Right renal cortex interstitium (tissue), 3 donors: ENCODE results near the gene CNOT10. TPM values are rescaled to one million over a fixed set of nuclear protein-coding genes. Genes with fewer than 3 reads are reported as not detected.

Experiments
- DNase-seq, 3 donors: peaks; one replicate each; pipeline ENCODE4 v3.0.0-alpha.2; 2013; ENCODE audit warnings: low read depth in 3 of 3, low spot score in 2 of 3
- polyA plus RNA-seq, 3 donors: library from polyadenylated mRNA; unstranded; fragments of 120-200 nt; gene quantifications; one replicate each; pipeline ENCODE4 v1.2.1, GENCODE V29; 2013; ENCODE audit not compliant: insufficient read length in 3 of 3

Gene CNOT10
- polyA plus RNA-seq, 3 donors, result 47.2 to 48.2 (median 47.9) TPM

GRCh38 chr3:32815841-32816438 is 131.0 kb downstream of the CNOT10 start:
- no peak for DNase-seq

DNA sequence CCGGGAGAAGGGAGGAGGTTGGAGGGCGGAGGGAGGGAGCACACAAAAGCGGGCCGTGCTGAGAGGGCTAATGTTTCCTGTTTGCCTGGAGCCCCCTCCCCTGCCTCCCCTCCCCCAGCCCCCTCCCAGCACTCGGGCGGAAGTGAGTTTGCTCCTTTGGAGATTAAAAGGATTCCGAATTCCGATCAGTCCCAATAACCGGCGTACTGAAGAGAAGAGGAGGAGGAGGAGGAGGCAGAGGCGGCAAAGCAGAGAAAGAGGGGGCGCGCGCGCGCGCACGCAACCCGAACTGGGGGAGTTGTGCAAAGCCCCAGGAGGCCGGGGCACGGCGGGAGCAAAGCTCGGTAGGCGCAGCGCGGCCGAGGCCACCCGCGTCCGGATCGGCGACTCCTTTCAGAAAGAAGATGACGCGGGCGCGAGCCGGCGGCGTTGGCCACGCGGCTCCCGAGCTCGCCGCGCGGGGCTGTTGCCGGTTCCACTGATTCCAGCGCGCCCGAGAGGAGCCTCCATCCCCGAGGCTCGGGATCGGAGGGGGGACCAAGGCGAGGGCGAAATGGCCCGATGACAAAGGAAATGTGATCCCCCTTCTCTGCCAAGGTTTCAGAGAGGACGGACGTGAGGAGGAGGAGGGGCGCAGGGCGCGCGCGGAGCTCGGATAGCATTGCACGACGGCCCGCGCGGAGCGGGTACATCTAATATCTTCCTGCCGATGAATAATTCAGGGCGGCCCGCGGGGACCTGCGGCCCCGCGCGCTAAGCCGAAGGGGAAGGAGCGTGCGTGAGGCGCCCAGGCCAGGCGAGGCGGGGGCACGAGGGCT is 131.7 kb downstream of the CNOT10 start:
- DNase-seq, result no peak

DNA sequence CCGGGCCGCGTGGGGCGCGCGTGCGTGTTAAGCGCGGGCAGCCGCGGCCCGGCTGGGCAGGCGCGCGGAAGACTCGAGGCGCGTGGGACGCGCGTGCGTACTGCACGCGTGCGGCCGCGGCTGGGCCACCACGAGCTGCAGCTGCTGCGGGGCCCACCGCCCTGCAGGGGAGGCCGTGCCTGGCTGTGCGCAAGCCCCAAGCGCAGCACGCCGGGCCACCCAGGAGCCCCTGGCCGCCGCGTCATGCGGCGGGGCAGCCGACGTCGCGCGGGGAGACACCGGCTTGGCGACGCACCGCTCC is 132.2 kb downstream of the CNOT10 start:
- DNase-seq, result no peak

- no peak for DNase-seq
Measured at GRCh38 chr3:32817558-32818228, 132.7 kb downstream of the CNOT10 start, which contains the start of gene TRIM71. Gene TRIM71 (plus strand): TSS chr3:32817997. CDS start chr3:32818081, 84 bp downstream.

DNA sequence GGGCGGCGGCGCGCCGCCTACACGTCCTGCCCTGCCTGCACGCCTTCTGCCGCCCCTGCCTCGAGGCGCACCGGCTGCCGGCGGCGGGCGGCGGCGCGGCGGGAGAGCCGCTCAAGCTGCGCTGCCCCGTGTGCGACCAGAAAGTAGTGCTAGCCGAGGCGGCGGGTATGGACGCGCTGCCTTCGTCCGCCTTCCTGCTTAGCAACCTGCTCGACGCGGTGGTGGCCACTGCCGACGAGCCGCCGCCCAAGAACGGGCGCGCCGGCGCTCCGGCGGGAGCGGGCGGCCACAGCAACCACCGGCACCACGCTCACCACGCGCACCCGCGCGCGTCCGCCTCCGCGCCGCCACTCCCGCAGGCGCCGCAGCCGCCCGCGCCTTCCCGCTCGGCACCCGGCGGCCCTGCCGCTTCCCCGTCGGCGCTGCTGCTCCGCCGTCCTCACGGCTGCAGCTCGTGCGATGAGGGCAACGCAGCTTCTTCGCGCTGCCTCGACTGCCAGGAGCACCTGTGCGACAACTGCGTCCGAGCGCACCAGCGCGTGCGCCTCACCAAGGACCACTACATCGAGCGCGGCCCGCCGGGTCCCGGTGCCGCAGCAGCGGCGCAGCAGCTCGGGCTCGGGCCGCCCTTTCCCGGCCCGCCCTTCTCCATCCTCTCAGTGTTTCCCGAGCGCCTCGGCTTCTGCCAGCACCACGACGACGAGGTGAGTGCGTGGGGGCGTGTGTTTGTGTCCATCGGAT is 133.4 kb downstream of the CNOT10 start:
- DNase-seq, result no peak

GRCh38 chr3:32818970-32819511 is 134.1 kb downstream of the CNOT10 start:
- DNase-seq, result no peak

DNA sequence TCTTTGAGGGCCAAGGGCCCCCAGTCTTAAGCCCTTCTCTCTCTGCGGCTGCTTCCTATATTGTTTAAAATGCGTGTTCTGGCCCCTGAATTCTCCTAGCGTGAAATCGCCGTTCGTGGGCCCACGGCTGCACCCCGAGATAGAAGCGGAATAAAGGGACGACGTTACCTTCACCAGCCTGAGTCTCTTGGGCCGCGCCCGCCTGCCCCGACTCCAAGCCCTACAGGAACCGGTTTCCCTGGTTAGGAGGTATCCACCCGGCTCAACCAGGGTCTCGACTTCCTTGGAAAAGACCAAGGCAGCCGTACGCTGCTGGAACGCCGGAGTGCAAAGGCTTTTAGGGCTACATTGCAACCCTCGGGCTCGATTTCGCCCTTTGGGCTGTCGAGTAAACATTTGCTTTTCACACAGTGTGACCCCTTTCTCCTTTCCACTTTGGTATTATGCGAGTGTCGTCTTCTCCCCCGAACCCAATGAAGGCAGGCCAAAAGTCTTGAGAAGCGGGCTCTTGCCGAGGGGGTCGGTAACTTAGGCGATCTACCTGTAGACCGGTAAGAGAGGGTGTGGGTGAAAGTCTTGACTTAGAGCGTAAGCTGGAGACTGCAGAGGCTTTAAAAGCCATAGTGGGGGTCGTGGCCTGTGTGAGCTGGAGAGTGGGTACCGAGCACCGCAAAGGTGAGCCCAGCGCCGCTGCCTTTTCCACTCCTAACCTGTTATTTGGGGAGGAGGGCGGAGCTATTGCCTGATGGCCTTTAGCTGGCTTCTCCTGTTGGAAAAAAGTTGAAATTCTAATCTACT is 134.8 kb downstream of the CNOT10 start:
- DNase-seq, result no peak

DNA sequence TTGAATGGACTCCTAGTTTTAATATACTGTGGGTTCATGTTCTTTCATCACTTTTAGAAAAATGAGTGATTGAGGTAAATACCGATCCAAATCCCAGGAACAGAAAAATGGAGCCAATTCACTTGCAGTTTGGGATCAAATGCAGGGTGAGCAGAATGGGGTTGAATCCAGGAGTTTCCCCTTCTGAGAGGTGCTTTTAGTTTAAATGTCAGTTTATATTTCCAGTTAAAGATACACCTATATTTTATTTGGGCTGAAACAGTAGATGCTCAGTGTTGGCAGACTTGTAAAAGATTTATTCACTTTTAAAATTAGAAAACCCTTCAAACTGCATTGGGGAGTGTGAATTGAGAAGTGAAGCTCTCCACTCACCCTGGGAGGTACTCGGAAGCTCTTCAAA is 135.4 kb downstream of the CNOT10 start:
- DNase-seq, result no peak

DNA sequence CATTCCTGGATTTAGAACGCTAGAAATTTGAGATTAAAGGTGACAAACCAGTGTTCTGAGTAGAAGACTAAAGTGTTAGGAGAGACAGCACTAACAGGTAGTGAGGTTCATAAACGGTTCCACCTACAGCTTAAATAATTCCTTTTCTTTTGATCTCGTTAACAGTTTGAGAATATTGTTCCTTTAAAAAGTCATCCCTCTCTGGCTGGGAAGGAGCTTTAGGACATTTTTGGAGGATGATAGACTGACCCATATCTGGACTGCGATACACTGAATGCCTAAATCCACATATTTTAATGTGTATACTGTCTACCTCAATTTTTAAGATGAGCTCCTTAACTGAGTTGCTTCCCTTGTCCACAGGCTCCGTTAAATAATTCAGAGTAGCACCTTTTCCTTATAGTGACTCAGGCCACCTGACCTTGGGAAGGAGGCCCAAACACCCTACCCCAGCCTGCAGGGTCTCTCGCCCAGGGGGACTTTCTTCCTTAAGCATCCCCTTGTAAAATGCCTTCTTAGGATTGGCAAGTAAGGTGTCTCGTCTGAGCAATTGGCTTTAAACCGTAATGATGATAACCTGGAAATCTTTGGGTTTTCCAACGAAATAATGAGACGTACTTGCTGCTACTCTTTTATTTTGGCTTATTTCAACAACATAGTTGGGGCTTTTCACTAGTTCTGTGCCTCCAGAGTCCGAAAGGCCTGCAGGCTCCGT is 136.1 kb downstream of the CNOT10 start:
- DNase-seq, result no peak

- no peak for DNase-seq
Measured at GRCh38 chr3:32821686-32822296, 136.8 kb downstream of the CNOT10 start.

DNA sequence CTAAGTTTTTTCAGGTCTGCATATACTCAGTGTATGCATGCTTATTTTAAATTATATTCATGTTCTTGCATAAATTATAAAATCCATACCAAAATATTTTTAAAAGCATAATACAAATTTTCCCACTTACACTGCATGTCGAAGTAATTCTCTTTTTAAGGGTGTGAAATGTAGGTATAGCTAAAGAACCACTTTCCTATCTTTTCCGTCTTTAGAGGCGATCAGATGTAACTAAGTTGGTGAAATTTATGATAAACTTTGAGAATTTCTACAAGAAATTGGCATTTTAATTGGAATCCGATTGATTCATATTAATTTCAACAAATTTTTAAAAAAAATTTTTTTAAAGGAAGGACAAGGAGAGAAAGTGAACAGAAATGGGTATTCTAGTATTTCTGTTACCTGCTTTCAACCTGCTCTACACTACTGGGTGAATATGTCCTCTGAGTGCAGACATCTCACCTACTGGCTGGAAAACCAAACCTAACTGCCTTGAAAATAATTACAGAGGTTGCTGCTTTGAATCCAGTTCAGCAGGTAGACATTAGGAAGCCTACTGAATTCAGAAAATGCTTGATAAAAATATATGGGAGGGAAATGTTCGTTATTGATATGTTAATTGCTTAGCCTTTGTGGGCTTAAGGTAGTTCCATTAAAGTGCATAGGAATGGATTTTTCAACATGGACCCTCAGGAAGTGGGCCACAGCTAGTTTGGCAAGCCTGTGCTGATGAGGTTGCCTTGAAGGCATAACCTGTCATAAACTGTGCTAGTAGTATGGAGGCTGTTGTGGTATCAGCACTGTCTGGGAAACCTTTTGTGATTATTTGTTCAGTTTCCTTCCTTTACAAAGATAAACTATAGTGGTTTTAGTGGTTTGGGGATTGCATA is 137.9 kb downstream of the CNOT10 start:
- no peak for DNase-seq

Other genes starting within 250 kb of the CNOT10 start
- gene CMTM6, start 182.3 kb upstream of the CNOT10 start, polyA plus RNA-seq, result 10 to 100 TPM; 81.6 to 90.3 (median 81.6) TPM
- gene DYNC1LI1, start 114.3 kb upstream of the CNOT10 start, polyA plus RNA-seq, result 10 to 100 TPM; 40.2 to 42.1 (median 41.3) TPM
- 1 to 10 TPM; 6.0 to 7.4 (median 7.3) TPM for gene TRIM71, start 132.8 kb downstream of the CNOT10 start, polyA plus RNA-seq